ENCODE data around the gene CRYGB. TPM values are rescaled to one million over a fixed set of nuclear protein-coding genes. Genes with fewer than 3 reads are reported as not detected.

Gene CRYGB
- total RNA-seq, 1 experiment from 2014 or later = not detected

DNA sequence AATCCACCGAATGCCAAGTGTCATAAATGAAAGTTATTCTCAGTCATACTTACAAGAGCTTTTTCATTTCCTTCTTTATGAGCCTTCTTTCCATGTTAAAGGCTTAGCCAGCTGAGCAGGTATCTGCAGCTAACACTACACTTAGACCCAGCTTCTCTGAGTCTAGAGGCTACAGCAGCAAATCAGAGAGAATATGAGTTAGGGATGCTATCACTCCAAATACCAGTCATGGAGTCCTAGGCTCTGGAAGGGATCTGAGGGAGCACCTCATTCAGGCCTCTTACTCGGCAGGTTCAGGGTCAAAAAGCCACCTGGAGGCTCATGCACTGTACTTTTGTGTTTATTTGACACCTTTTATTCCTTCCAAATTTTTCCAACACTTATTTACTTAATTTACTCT is 40.9 kb upstream of the CRYGB start:
- ATAC-seq (no peak), DNase-seq (ENCODE audit: low read depth, low spot score) (no peak)
- H3K4me1 ChIP-seq (ENCODE audit: control insufficient read depth in 1 of 2, insufficient read depth in 2 of 2, low read length in 2 of 2) = no peaks in the 10 kb centered on the region
- H3K4me3 ChIP-seq (replicated peaks in 1 of 2; ENCODE audit: low read depth in 1 of 2, low read length in 2 of 2) = no peak overlapping the region
- no TSS peak for BruUV-seq (replicated peaks)
- H4K20me1 ChIP-seq (ENCODE audit: insufficient read depth) = no peaks in the 10 kb centered on the region
- TF ChIP-seq FOSL1 (IDR thresholded peaks at IDR 0.05; ENCODE audit: low read depth) = no peak
- no peak for TF ChIP-seq SRF (IDR thresholded peaks at IDR 0.05; ENCODE audit: low read depth)
- no peak for TF ChIP-seq EZH2phosphoT487 (IDR thresholded peaks at IDR 0.05; ENCODE audit: borderline replicate concordance)
- H3K79me2 ChIP-seq (ENCODE audit: insufficient read depth, low read length) = no peaks in the 10 kb centered on the region
- intact Hi-C loops (cut with micrococcal nuclease) = no loop called here
- H3K4me2 ChIP-seq (ENCODE audit: low read length) = no peak overlapping the region
- no peak overlapping the region for H2AFZ ChIP-seq (ENCODE audit: low read depth, low read length, poor library complexity, severe bottlenecking)
- no peaks in the 10 kb centered on the region for H3K9me2 ChIP-seq (ENCODE audit: insufficient read depth)
- no peak overlapping the region for H3K27ac ChIP-seq (ENCODE audit: low read depth, low read length)
- POLR2A ChIA-PET = no interaction called here
- H3K9ac ChIP-seq (ENCODE audit: low read length) = no peak overlapping the region
- RAD21 ChIA-PET (ENCODE audit: low non-redundant PET in 1 of 2, low total read pairs in 2 of 2, uncharacterized antibody in 2 of 2, unreplicated experiment in 2 of 2) = no interaction called here
- CTCF ChIA-PET = no interaction called here
- H3K27me3 ChIP-seq (ENCODE audit: insufficient read depth, low read length) = no peaks in the 10 kb centered on the region
- no peaks in the 10 kb centered on the region for H3K36me3 ChIP-seq (ENCODE audit: control insufficient read depth in 1 of 2, insufficient read depth in 2 of 2, low read length in 2 of 2)
- H3K9me3 ChIP-seq (ENCODE audit: control insufficient read depth in 1 of 2, insufficient read depth in 1 of 2, low read depth in 1 of 2, low read length in 2 of 2) = no peaks in the 10 kb centered on the region

- no peaks in the 10 kb centered on the region for H3K4me1 ChIP-seq (ENCODE audit: control insufficient read depth in 1 of 2, insufficient read depth in 2 of 2, low read length in 2 of 2)
- H3K4me3 ChIP-seq (replicated peaks in 1 of 2; ENCODE audit: low read depth in 1 of 2, low read length in 2 of 2) = no peak overlapping the region
- no peaks in the 10 kb centered on the region for H3K27me3 ChIP-seq (ENCODE audit: insufficient read depth, low read length)
- no peak for ATAC-seq
- no peak overlapping the region for H2AFZ ChIP-seq (ENCODE audit: low read depth, low read length, poor library complexity, severe bottlenecking)
- DNase-seq (ENCODE audit: low read depth, low spot score) = no peak
- no peaks in the 10 kb centered on the region for H3K79me2 ChIP-seq (ENCODE audit: insufficient read depth, low read length)
- RAD21 ChIA-PET (ENCODE audit: low non-redundant PET in 1 of 2, low total read pairs in 2 of 2, uncharacterized antibody in 2 of 2, unreplicated experiment in 2 of 2) = no interaction called here
- TF ChIP-seq ELF1 (IDR thresholded peaks at IDR 0.05; ENCODE audit: borderline replicate concordance, low read depth) = no peak
- TF ChIP-seq SIN3A (IDR thresholded peaks at IDR 0.05; ENCODE audit: low read depth) = no peak
- no peak for TF ChIP-seq ZNF274 (IDR thresholded peaks at IDR 0.05; ENCODE audit: low read depth, low read length)
- no peak for TF ChIP-seq CEBPB (IDR thresholded peaks at IDR 0.05; ENCODE audit: low read depth)
- no peak for TF ChIP-seq EGR1 (IDR thresholded peaks at IDR 0.05; ENCODE audit: low read depth)
- no peak for TF ChIP-seq YY1 (IDR thresholded peaks at IDR 0.05; ENCODE audit: extremely low read depth, insufficient replicate concordance, low read depth, low read length)
- TF ChIP-seq, protein P1, sequence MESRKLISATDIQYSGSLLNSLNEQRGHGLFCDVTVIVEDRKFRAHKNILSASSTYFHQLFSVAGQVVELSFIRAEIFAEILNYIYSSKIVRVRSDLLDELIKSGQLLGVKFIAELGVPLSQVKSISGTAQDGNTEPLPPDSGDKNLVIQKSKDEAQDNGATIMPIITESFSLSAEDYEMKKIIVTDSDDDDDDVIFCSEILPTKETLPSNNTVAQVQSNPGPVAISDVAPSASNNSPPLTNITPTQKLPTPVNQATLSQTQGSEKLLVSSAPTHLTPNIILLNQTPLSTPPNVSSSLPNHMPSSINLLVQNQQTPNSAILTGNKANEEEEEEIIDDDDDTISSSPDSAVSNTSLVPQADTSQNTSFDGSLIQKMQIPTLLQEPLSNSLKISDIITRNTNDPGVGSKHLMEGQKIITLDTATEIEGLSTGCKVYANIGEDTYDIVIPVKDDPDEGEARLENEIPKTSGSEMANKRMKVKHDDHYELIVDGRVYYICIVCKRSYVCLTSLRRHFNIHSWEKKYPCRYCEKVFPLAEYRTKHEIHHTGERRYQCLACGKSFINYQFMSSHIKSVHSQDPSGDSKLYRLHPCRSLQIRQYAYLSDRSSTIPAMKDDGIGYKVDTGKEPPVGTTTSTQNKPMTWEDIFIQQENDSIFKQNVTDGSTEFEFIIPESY (IDR thresholded peaks at IDR 0.05; ENCODE audit: extremely low read depth, insufficient replicate concordance, low read length) = no peak
- TF ChIP-seq JUND (IDR thresholded peaks at IDR 0.05) = no peak
- TF ChIP-seq SP1 (IDR thresholded peaks at IDR 0.05; ENCODE audit: low read depth) = no peak
- TF ChIP-seq FOSL1 (IDR thresholded peaks at IDR 0.05; ENCODE audit: low read depth) = no peak
- TF ChIP-seq, protein P2, sequence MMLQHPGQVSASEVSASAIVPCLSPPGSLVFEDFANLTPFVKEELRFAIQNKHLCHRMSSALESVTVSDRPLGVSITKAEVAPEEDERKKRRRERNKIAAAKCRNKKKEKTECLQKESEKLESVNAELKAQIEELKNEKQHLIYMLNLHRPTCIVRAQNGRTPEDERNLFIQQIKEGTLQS (IDR thresholded peaks at IDR 0.05) = no peak
- no peak for TF ChIP-seq EZH2 (IDR thresholded peaks at IDR 0.05)
- TF ChIP-seq, protein P3, sequence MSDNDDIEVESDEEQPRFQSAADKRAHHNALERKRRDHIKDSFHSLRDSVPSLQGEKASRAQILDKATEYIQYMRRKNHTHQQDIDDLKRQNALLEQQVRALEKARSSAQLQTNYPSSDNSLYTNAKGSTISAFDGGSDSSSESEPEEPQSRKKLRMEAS (IDR thresholded peaks at IDR 0.05) = no peak
- no peak overlapping the region for H3K9ac ChIP-seq (ENCODE audit: low read length)
- intact Hi-C loops (cut with micrococcal nuclease) = no loop called here
- H3K27ac ChIP-seq (ENCODE audit: low read depth, low read length) = no peak overlapping the region
- H4K20me1 ChIP-seq (ENCODE audit: insufficient read depth) = no peaks in the 10 kb centered on the region
- POLR2A ChIA-PET = no interaction called here
- no peaks in the 10 kb centered on the region for H3K9me3 ChIP-seq (ENCODE audit: control insufficient read depth in 1 of 2, insufficient read depth in 1 of 2, low read depth in 1 of 2, low read length in 2 of 2)
- no TSS peak for BruUV-seq (replicated peaks)
- no peak overlapping the region for H3K4me2 ChIP-seq (ENCODE audit: low read length)
- no peaks in the 10 kb centered on the region for H3K9me2 ChIP-seq (ENCODE audit: insufficient read depth)
- no peaks in the 10 kb centered on the region for H3K36me3 ChIP-seq (ENCODE audit: control insufficient read depth in 1 of 2, insufficient read depth in 2 of 2, low read length in 2 of 2)
- CTCF ChIA-PET = no interaction called here
These were observed 40.5 kb upstream of the CRYGB start for GRCh38 chr2:208186465-208186864.
